NT2/D1 (cell line): Measurements from ENCODE around the gene TENM4.

Source experiments
- DNase-seq: peaks from one replicate; pipeline ENCODE4 v3.0.0-alpha.2; 2011; ENCODE audit warnings: low read depth, low spot score
- H3K27me3 ChIP-seq: 2 replicates; pipeline ENCODE4 v1.6.0; 2011; ENCODE audit warnings: mild to moderate bottlenecking; ENCODE audit not compliant: insufficient read length, insufficient read depth
- H3K36me3 ChIP-seq: 2 replicates; pipeline ENCODE4 v1.6.1; 2011; ENCODE audit warnings: mild to moderate bottlenecking, low read length, mixed read lengths; ENCODE audit not compliant: insufficient read depth, insufficient read length
- H3K4me1 ChIP-seq: 2 replicates; pipeline ENCODE4 v1.5.1; 2011; ENCODE audit not compliant: insufficient read depth, insufficient read length
- H3K4me3 ChIP-seq: 2 replicates; pipeline ENCODE4 v1.5.1; 2011; ENCODE audit warnings: low read depth; ENCODE audit not compliant: insufficient read length
- H3K9ac ChIP-seq: 2 replicates; pipeline ENCODE4 v1.6.0; 2011; ENCODE audit warnings: low read depth; ENCODE audit not compliant: insufficient read length
- H3K9me3 ChIP-seq: 2 replicates; pipeline ENCODE4 v1.5.1; 2011; ENCODE audit warnings: mild to moderate bottlenecking, low read length; ENCODE audit not compliant: insufficient read depth
- SUZ12 ChIP-seq: IDR thresholded peaks from 2 replicates; pipeline ENCODE4 v1.6.1; 2011; ENCODE audit not compliant: insufficient read length, insufficient read depth; ENCODE audit errors: extremely low read depth
- YY1 ChIP-seq: IDR thresholded peaks from 2 replicates; pipeline ENCODE4 v1.6.1; 2011; ENCODE audit not compliant: insufficient read length, insufficient read depth
- ZNF274 ChIP-seq: IDR thresholded peaks from 2 replicates; pipeline ENCODE4 v1.6.1; 2011; ENCODE audit warnings: mild to moderate bottlenecking, low read depth, low read length

The TENM4 gene

GRCh38 chr11:79418241-79418640 lies 22.6 kb downstream of the TENM4 start:
- Histone ChIP-seq H3K27me3 (no peaks in the 10 kb centered on the region), H3K4me1 (no peaks in the 10 kb centered on the region)

GRCh38 chr11:79417069-79417920 lies 23.5 kb downstream of the TENM4 start:
- TF ChIP-seq ZNF274: no peak
- no peak for TF ChIP-seq SUZ12
- TF ChIP-seq YY1: no peak
- Histone ChIP-seq H3K9me3 (peaks cover 11% of the 10 kb centered on the region; the same call in 1 of the 2 replicates), H3K4me3 (no peak overlapping the region), H3K36me3 (peaks cover 2% of the 10 kb centered on the region), H3K4me1 (no peaks in the 10 kb centered on the region), H3K27me3 (no peaks in the 10 kb centered on the region), H3K9ac (no peak overlapping the region)
- no peak for DNase-seq

More at GRCh38 chr11:79418241-79418640, 22.6 kb downstream of the TENM4 start:
- no peaks in the 10 kb centered on the region for H3K36me3 ChIP-seq
- H3K9me3 ChIP-seq: peaks cover 11% of the 10 kb centered on the region; the same call in 1 of the 2 replicates
- no peak overlapping the region for H3K9ac ChIP-seq
- H3K4me3 ChIP-seq: no peak overlapping the region
- no peak for DNase-seq
- TF ChIP-seq ZNF274: no peak

GRCh38 chr11:79415912-79416311 lies 24.9 kb downstream of the TENM4 start:
- no peak overlapping the region for H3K9ac ChIP-seq
- TF ChIP-seq SUZ12 (no peak), ZNF274 (no peak), YY1 (no peak)
- H3K36me3 ChIP-seq: peaks cover 7% of the 10 kb centered on the region
- H3K4me3 ChIP-seq: no peak overlapping the region
- no peaks in the 10 kb centered on the region for H3K4me1 ChIP-seq
- no peaks in the 10 kb centered on the region for H3K27me3 ChIP-seq
- DNase-seq: no peak
- H3K9me3 ChIP-seq: peaks cover 11% of the 10 kb centered on the region; the same call in 1 of the 2 replicates

- DNase-seq: no peak
- TF ChIP-seq YY1: no peak
- no peak for TF ChIP-seq SUZ12
- TF ChIP-seq ZNF274: no peak
- Histone ChIP-seq H3K9ac (no peak overlapping the region), H3K36me3 (peaks cover 7% of the 10 kb centered on the region), H3K27me3 (no peaks in the 10 kb centered on the region), H3K4me1 (no peaks in the 10 kb centered on the region), H3K4me3 (no peak overlapping the region), H3K9me3 (peaks cover 11% of the 10 kb centered on the region; the same call in 1 of the 2 replicates)
Observed at GRCh38 chr11:79415411-79415810, 25.4 kb downstream of the TENM4 start.

- no peak overlapping the region for H3K9ac ChIP-seq
- no peaks in the 10 kb centered on the region for H3K4me1 ChIP-seq
- no peaks in the 10 kb centered on the region for H3K27me3 ChIP-seq
- peaks cover 7% of the 10 kb centered on the region for H3K36me3 ChIP-seq
- TF ChIP-seq SUZ12 (no peak), ZNF274 (no peak), YY1 (no peak)
- no peak for DNase-seq
- H3K9me3 ChIP-seq: peaks cover 11% of the 10 kb centered on the region; the same call in 1 of the 2 replicates
- H3K4me3 ChIP-seq: no peak overlapping the region
Observed at GRCh38 chr11:79414644-79415317, 26.0 kb downstream of the TENM4 start.

GRCh38 chr11:79414041-79414440 lies 26.8 kb downstream of the TENM4 start:
- no peaks in the 10 kb centered on the region for H3K27me3 ChIP-seq
- H3K4me1 ChIP-seq: no peaks in the 10 kb centered on the region
- H3K9me3 ChIP-seq: peaks cover 11% of the 10 kb centered on the region; the same call in 1 of the 2 replicates
- no peak overlapping the region for H3K4me3 ChIP-seq
- DNase-seq: no peak
- TF ChIP-seq YY1: no peak
- no peak for TF ChIP-seq SUZ12
- no peak for TF ChIP-seq ZNF274
- H3K36me3 ChIP-seq: peaks cover 9% of the 10 kb centered on the region
- no peak overlapping the region for H3K9ac ChIP-seq

- H3K4me3 ChIP-seq: no peak overlapping the region
- H3K4me1 ChIP-seq: no peaks in the 10 kb centered on the region
- DNase-seq: no peak
- peaks cover 11% of the 10 kb centered on the region; the same call in 1 of the 2 replicates for H3K9me3 ChIP-seq
- no peaks in the 10 kb centered on the region for H3K27me3 ChIP-seq
- H3K36me3 ChIP-seq: peaks cover 9% of the 10 kb centered on the region
- no peak overlapping the region for H3K9ac ChIP-seq
- TF ChIP-seq SUZ12 (no peak), ZNF274 (no peak), YY1 (no peak)
Observed at GRCh38 chr11:79413268-79413667, 27.6 kb downstream of the TENM4 start.
